ENCODE measurements around the gene IL9R. TPM values are rescaled to one million over a fixed set of nuclear protein-coding genes. Genes with fewer than 3 reads are reported as not detected.
"Not testable (repeated sequence)": the region's sequence is repeated elsewhere in the genome, so short reads cannot be mapped to it uniquely, and the experiment has no call there.

Gene IL9R
- total and polyA plus RNA-seq, 4 donors = 0.28 to 1.2 (median 0.51) TPM

DNA sequence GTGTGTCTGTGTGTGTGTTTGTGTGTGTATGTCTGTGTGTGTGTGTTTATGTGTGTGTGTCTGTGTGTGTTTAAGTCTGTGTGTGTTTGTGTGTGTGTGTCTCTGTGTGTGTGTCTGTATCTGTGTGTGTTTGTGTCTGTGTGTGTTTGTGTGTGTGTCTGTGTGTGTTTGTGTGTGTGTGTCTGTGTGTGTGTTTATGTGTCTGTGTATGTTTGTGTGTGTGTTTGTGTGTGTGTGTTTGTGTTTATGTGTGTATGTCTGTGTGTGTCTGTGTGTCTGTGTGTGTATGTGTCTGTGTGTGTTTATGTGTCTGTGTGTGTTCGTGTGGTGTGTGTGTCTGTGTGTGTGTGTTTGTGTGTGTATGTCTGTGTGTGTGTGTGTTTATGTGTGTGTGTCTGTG, 11.4 kb downstream of the IL9R start:
- WGBS, 2 donors = 82 to 100% methylated on average over 1 of the region's 1 CpG
- DNase-seq = no peak
- H3K4me3 ChIP-seq = no peak overlapping the region
- H3K4me1 ChIP-seq (ENCODE audit: control insufficient read depth in 5 of 5, insufficient read depth in 5 of 5, low read length in 5 of 5) = no peaks in the 10 kb centered on the region
- H3K9me3 ChIP-seq (ENCODE audit: control insufficient read depth in 4 of 4, insufficient read depth in 3 of 4, low read length in 3 of 4) = peaks cover 0 to 5% (median 2%) of the 10 kb centered on the region in 4 donors
- H3K27ac ChIP-seq (ENCODE audit: low read depth in 1 of 2, low read length in 1 of 2) = no peak overlapping the region
- H3K27me3 ChIP-seq (ENCODE audit: control insufficient read depth in 3 of 3, insufficient read depth in 3 of 3, low read length in 2 of 3) = no peaks in the 10 kb centered on the region
- TF ChIP-seq, protein P1, sequence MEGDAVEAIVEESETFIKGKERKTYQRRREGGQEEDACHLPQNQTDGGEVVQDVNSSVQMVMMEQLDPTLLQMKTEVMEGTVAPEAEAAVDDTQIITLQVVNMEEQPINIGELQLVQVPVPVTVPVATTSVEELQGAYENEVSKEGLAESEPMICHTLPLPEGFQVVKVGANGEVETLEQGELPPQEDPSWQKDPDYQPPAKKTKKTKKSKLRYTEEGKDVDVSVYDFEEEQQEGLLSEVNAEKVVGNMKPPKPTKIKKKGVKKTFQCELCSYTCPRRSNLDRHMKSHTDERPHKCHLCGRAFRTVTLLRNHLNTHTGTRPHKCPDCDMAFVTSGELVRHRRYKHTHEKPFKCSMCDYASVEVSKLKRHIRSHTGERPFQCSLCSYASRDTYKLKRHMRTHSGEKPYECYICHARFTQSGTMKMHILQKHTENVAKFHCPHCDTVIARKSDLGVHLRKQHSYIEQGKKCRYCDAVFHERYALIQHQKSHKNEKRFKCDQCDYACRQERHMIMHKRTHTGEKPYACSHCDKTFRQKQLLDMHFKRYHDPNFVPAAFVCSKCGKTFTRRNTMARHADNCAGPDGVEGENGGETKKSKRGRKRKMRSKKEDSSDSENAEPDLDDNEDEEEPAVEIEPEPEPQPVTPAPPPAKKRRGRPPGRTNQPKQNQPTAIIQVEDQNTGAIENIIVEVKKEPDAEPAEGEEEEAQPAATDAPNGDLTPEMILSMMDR (IDR thresholded peaks at IDR 0.05; ENCODE audit: control extremely low read depth, extremely low read depth) = no peak
- H3K9ac ChIP-seq (ENCODE audit: insufficient read depth in 1 of 2, low read length in 2 of 2) = no peak overlapping the region
- no peak for ATAC-seq (ENCODE audit: insufficient read depth, low FRiP score)
- H3K36me3 ChIP-seq (ENCODE audit: control insufficient read depth in 4 of 4, insufficient read depth in 4 of 4, low read length in 4 of 4) = no peaks in the 10 kb centered on the region

DNA sequence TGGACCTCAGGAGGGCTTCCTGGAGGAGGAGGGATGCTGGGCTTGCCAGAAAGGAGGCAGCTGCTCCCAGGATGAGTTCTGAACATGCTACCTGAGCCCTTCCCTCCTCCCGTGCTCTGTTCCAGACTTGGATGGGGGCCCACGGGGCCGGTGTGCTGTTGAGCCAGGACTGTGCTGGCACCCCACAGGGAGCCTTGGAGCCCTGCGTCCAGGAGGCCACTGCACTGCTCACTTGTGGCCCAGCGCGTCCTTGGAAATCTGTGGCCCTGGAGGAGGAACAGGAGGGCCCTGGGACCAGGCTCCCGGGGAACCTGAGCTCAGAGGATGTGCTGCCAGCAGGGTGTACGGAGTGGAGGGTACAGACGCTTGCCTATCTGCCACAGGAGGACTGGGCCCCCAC, 12.2 kb downstream of the IL9R start:
- H3K27ac ChIP-seq (ENCODE audit: low read depth in 1 of 2, low read length in 1 of 2); H3K9me3 ChIP-seq (ENCODE audit: control insufficient read depth in 4 of 4, insufficient read depth in 3 of 4, low read length in 3 of 4); H3K36me3 ChIP-seq (ENCODE audit: control insufficient read depth in 4 of 4, insufficient read depth in 4 of 4, low read length in 4 of 4); DNase-seq; ATAC-seq (ENCODE audit: insufficient read depth, low FRiP score); H3K27me3 ChIP-seq (ENCODE audit: control insufficient read depth in 3 of 3, insufficient read depth in 3 of 3, low read length in 2 of 3); H3K4me1 ChIP-seq (ENCODE audit: control insufficient read depth in 5 of 5, insufficient read depth in 5 of 5, low read length in 5 of 5); H3K9ac ChIP-seq (ENCODE audit: insufficient read depth in 1 of 2, low read length in 2 of 2); H3K4me3 ChIP-seq: not testable (repeated sequence)
- WGBS, 2 donors = 81 to 89% methylated on average over 3 to 8 of the region's 9 CpGs

DNA sequence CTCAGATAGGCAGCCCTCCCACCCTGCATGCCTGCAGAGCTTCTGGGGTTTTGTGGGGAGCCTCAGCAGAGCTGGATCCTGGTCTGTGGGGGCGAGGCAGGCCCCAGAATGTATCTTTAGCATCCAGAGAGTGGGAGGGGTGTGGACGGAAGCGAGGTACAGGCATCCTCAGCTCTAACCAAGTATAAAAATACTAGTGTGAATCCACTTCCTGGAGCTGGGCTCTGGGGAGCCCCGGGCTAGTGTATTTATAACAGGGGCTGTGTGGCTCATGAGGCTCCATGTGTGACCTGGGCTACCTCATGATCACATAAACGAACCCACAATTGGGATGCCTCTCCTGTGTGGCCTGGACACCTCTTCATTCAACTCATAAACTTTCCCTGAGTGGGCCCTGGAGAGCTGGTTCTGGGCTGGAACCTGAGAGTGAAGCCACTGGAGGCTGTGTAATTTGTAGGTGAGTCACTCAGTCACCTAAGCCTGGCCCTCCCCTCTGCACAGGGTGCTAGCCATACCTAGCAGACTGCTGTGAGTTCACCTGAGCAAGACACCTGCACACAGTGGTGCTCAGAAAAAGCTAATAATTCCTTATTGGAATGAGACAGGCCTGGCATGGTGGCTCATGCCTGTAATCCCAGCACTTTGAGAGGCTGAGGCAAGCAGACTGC, 15.9 kb downstream of the IL9R start:
- H3K27ac ChIP-seq (ENCODE audit: low read depth in 1 of 2, low read length in 1 of 2); H3K4me3 ChIP-seq; ATAC-seq (ENCODE audit: insufficient read depth, low FRiP score); H3K27me3 ChIP-seq (ENCODE audit: control insufficient read depth in 3 of 3, insufficient read depth in 3 of 3, low read length in 2 of 3); H3K9ac ChIP-seq (ENCODE audit: insufficient read depth in 1 of 2, low read length in 2 of 2); H3K9me3 ChIP-seq (ENCODE audit: control insufficient read depth in 4 of 4, insufficient read depth in 3 of 4, low read length in 3 of 4); DNase-seq; H3K36me3 ChIP-seq (ENCODE audit: control insufficient read depth in 4 of 4, insufficient read depth in 4 of 4, low read length in 4 of 4); H3K4me1 ChIP-seq (ENCODE audit: control insufficient read depth in 5 of 5, insufficient read depth in 5 of 5, low read length in 5 of 5): not testable (repeated sequence)
- no CpG with 5 or more reads among the region's 5 CpGs for WGBS, 2 donors

DNA sequence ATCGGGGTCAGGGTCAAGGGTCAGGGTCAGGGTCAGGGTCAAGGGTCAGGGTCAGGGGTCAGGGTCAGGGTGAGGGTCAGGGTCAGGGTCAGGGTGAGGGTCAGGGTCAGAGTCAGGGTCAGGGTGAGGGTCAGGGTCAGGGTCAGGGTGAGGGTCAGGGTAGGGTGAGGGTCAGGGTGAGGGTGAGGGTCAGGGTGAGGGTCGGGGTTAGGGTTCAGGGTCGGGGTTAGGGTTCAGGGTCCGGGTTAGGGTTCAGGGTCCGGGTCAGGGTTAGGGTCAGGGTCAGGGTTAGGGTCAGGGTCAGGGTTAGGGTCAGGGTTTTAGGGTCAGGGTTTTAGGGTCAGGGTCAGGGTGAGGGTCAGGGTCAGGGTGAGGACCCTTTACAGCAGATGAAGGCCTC, 22.4 kb downstream of the IL9R start:
- not testable (repeated sequence) for H3K9me3 ChIP-seq (ENCODE audit: control insufficient read depth in 4 of 4, insufficient read depth in 3 of 4, low read length in 3 of 4); ATAC-seq (ENCODE audit: insufficient read depth, low FRiP score); DNase-seq; H3K9ac ChIP-seq (ENCODE audit: insufficient read depth in 1 of 2, low read length in 2 of 2); H3K4me1 ChIP-seq (ENCODE audit: control insufficient read depth in 5 of 5, insufficient read depth in 5 of 5, low read length in 5 of 5); H3K36me3 ChIP-seq (ENCODE audit: control insufficient read depth in 4 of 4, insufficient read depth in 4 of 4, low read length in 4 of 4); H3K4me3 ChIP-seq; H3K27ac ChIP-seq (ENCODE audit: low read depth in 1 of 2, low read length in 1 of 2); H3K27me3 ChIP-seq (ENCODE audit: control insufficient read depth in 3 of 3, insufficient read depth in 3 of 3, low read length in 2 of 3)
- 86 to 100% methylated on average over 1 to 5 of the region's 5 CpGs for WGBS, 2 donors

DNA sequence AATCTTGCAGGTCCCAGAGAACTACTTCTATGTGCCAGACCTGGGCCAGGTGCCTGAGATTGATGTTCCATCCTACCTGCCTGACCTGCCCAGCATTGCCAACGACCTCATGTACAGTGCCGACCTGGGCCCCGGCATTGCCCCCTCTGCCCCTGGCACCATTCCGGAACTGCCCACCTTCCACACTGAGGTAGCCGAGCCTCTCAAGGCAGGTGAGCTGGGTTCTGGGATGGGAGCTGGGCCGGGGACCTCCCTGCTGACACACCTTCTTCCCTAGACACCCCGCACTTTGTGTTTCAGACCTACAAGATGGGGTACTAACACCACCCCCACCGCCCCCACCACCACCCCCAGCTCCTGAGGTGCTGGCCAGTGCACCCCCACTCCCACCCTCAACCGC, 25.5 kb downstream of the IL9R start:
- not testable (repeated sequence) for H3K27me3 ChIP-seq (ENCODE audit: control insufficient read depth in 3 of 3, insufficient read depth in 3 of 3, low read length in 2 of 3); ATAC-seq (ENCODE audit: insufficient read depth, low FRiP score); H3K4me1 ChIP-seq (ENCODE audit: control insufficient read depth in 5 of 5, insufficient read depth in 5 of 5, low read length in 5 of 5); H3K9ac ChIP-seq (ENCODE audit: insufficient read depth in 1 of 2, low read length in 2 of 2); H3K4me3 ChIP-seq; H3K27ac ChIP-seq (ENCODE audit: low read depth in 1 of 2, low read length in 1 of 2); H3K9me3 ChIP-seq (ENCODE audit: control insufficient read depth in 4 of 4, insufficient read depth in 3 of 4, low read length in 3 of 4); H3K36me3 ChIP-seq (ENCODE audit: control insufficient read depth in 4 of 4, insufficient read depth in 4 of 4, low read length in 4 of 4); DNase-seq
- WGBS, 2 donors = 79 to 81% methylated on average over 8 of the region's 9 CpGs

DNA sequence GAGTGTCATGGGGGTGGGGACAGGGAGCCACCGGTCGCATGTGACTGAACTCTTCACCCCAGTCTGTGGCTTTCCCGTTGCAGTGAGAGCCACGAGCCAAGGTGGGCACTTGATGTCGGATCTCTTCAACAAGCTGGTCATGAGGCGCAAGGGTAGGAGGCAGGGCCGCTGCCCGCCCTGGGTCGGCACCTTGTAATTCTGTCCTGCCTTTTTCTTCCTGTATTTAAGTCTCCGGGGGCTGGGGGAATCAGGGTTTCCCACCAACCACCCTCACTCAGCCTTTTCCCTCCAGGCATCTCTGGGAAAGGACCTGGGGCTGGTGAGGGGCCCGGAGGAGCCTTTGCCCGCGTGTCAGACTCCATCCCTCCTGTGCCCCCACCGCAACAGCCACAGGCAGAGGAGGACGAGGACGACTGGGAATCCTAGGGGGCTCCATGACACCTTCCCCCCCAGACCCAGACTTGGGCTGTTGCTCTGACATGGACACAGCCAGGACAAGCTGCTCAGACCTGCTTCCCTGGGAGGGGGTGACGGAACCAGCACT, 27.5 kb downstream of the IL9R start:
- H3K36me3 ChIP-seq (ENCODE audit: control insufficient read depth in 4 of 4, insufficient read depth in 4 of 4, low read length in 4 of 4); ATAC-seq (ENCODE audit: insufficient read depth, low FRiP score); H3K4me3 ChIP-seq; H3K4me1 ChIP-seq (ENCODE audit: control insufficient read depth in 5 of 5, insufficient read depth in 5 of 5, low read length in 5 of 5); H3K27ac ChIP-seq (ENCODE audit: low read depth in 1 of 2, low read length in 1 of 2); H3K9ac ChIP-seq (ENCODE audit: insufficient read depth in 1 of 2, low read length in 2 of 2); H3K27me3 ChIP-seq (ENCODE audit: control insufficient read depth in 3 of 3, insufficient read depth in 3 of 3, low read length in 2 of 3); H3K9me3 ChIP-seq (ENCODE audit: control insufficient read depth in 4 of 4, insufficient read depth in 3 of 4, low read length in 3 of 4); DNase-seq: not testable (repeated sequence)
- WGBS, 2 donors = 69 to 79% methylated on average over 11 to 13 of the region's 17 CpGs

DNA sequence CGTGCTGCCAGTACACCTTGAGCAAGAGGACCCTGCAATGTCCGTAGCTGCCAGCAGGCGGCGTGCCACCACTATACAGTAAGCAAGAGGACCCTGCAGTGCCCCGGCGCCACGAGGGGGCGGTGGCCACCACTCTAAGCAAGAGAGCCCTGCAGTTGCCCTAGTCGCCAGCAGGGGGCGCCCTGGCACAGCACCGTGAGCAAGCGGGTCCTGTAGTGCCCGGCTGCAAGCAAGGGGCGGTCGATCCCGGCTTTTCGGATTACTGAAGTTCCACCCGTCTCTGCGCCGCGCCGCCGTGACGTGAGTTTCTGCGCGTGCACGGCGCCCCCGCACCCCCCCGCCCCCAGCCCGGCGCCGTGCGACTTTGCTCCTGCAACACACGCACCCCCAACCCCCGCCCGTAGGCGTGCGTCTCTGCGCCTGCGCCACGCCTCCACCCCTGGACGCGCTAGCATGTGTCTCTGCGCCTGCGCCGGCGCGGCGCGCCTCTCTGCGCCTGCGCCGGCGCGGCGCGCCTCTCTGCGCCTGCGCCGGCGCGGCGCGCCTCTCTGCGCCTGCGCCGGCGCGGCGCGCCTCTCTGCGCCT, 31.2 kb downstream of the IL9R start:
- H3K9ac ChIP-seq (ENCODE audit: insufficient read depth in 1 of 2, low read length in 2 of 2); H3K4me3 ChIP-seq; DNase-seq; H3K27me3 ChIP-seq (ENCODE audit: control insufficient read depth in 3 of 3, insufficient read depth in 3 of 3, low read length in 2 of 3); H3K27ac ChIP-seq (ENCODE audit: low read depth in 1 of 2, low read length in 1 of 2); H3K36me3 ChIP-seq (ENCODE audit: control insufficient read depth in 4 of 4, insufficient read depth in 4 of 4, low read length in 4 of 4); ATAC-seq (ENCODE audit: insufficient read depth, low FRiP score); H3K9me3 ChIP-seq (ENCODE audit: control insufficient read depth in 4 of 4, insufficient read depth in 3 of 4, low read length in 3 of 4); H3K4me1 ChIP-seq (ENCODE audit: control insufficient read depth in 5 of 5, insufficient read depth in 5 of 5, low read length in 5 of 5): not testable (repeated sequence)
- 81% methylated on average over 20 of the region's 73 CpGs; no CpG with 5 or more reads in 1 of the 2 donors for WGBS, 2 donors
